ENCODE measurements around the gene GUCY2C.

GUCY2C gene

DNA sequence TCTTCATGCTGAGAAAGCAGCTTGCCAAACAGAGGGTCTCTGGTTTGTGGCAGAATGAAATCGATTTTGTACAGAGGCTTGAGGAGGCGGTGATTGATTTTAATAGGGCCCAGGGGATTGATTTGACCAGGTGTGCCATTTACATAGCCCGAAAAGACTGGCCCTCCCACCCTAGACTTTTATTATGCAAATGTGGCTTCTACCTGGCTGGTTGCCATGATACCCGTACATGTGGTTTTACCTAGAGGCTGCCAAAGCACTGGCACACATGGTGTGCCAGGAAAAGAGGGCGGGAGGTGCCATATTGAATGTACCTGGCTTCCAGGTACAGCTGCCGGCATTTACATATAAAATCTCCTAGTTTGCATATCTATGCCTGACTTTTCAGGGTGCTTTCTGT, 18.0 kb upstream of the GUCY2C start:
- H3K4me1 ChIP-seq (ENCODE audit: low read length): peaks cover 7% of the 10 kb centered on the region
- H3K9ac ChIP-seq (ENCODE audit: low read length): no peak overlapping the region
- no peaks in the 10 kb centered on the region for H4K20me1 ChIP-seq (ENCODE audit: insufficient read depth, low read length)
- no peaks in the 10 kb centered on the region for H3K36me3 ChIP-seq (replicated peaks; ENCODE audit: low read depth, low read length)
- H3K9me3 ChIP-seq (ENCODE audit: insufficient read depth, low read length): no peaks in the 10 kb centered on the region
- no peak overlapping the region for H2AFZ ChIP-seq (ENCODE audit: low read depth, low read length)
- no peak for TF ChIP-seq CTCF (IDR thresholded peaks at IDR 0.05; ENCODE audit: low read depth, low read length)
- TF ChIP-seq EZH2phosphoT487 (IDR thresholded peaks at IDR 0.05; ENCODE audit: low read depth): no peak
- no peaks in the 10 kb centered on the region for H3K79me2 ChIP-seq (ENCODE audit: low read length)
- H3K27me3 ChIP-seq (ENCODE audit: low read depth, low read length): no peaks in the 10 kb centered on the region
- no peak overlapping the region for H3K27ac ChIP-seq (ENCODE audit: low read length)
- H3K4me3 ChIP-seq (ENCODE audit: low read length): no peak overlapping the region
- no peak overlapping the region for H3K4me2 ChIP-seq (ENCODE audit: low read length)

GRCh38 chr12:14710632-14711320, 14.4 kb upstream of the GUCY2C start:
- Histone ChIP-seq H3K4me3 (ENCODE audit: low read length) (no peak overlapping the region), H3K36me3 (replicated peaks; ENCODE audit: low read depth, low read length) (no peaks in the 10 kb centered on the region), H3K27ac (ENCODE audit: low read length) (no peak overlapping the region), H3K79me2 (ENCODE audit: low read length) (no peaks in the 10 kb centered on the region), H3K4me2 (ENCODE audit: low read length) (no peak overlapping the region), H3K9ac (ENCODE audit: low read length) (no peak overlapping the region), H4K20me1 (ENCODE audit: insufficient read depth, low read length) (no peaks in the 10 kb centered on the region), H3K4me1 (ENCODE audit: low read length) (peaks cover 7% of the 10 kb centered on the region), H3K9me3 (ENCODE audit: insufficient read depth, low read length) (no peaks in the 10 kb centered on the region), H3K27me3 (ENCODE audit: low read depth, low read length) (no peaks in the 10 kb centered on the region), H2AFZ (ENCODE audit: low read depth, low read length) (no peak overlapping the region)
- TF ChIP-seq EZH2phosphoT487 (IDR thresholded peaks at IDR 0.05; ENCODE audit: low read depth): no peak
- no peak for TF ChIP-seq CTCF (IDR thresholded peaks at IDR 0.05; ENCODE audit: low read depth, low read length)

- Histone ChIP-seq H3K79me2 (ENCODE audit: low read length) (no peaks in the 10 kb centered on the region), H4K20me1 (ENCODE audit: insufficient read depth, low read length) (no peaks in the 10 kb centered on the region), H3K4me2 (ENCODE audit: low read length) (no peak overlapping the region), H3K27ac (ENCODE audit: low read length) (no peak overlapping the region), H3K4me3 (ENCODE audit: low read length) (no peak overlapping the region), H3K4me1 (ENCODE audit: low read length) (no peaks in the 10 kb centered on the region), H3K27me3 (ENCODE audit: low read depth, low read length) (no peaks in the 10 kb centered on the region), H3K9me3 (ENCODE audit: insufficient read depth, low read length) (no peaks in the 10 kb centered on the region), H3K36me3 (replicated peaks; ENCODE audit: low read depth, low read length) (no peaks in the 10 kb centered on the region), H2AFZ (ENCODE audit: low read depth, low read length) (no peak overlapping the region), H3K9ac (ENCODE audit: low read length) (no peak overlapping the region)
- TF ChIP-seq EZH2phosphoT487 (IDR thresholded peaks at IDR 0.05; ENCODE audit: low read depth): no peak
- TF ChIP-seq CTCF (IDR thresholded peaks at IDR 0.05; ENCODE audit: low read depth, low read length): no peak
Observed at GRCh38 chr12:14701809-14702568, 5.6 kb upstream of the GUCY2C start.

DNA sequence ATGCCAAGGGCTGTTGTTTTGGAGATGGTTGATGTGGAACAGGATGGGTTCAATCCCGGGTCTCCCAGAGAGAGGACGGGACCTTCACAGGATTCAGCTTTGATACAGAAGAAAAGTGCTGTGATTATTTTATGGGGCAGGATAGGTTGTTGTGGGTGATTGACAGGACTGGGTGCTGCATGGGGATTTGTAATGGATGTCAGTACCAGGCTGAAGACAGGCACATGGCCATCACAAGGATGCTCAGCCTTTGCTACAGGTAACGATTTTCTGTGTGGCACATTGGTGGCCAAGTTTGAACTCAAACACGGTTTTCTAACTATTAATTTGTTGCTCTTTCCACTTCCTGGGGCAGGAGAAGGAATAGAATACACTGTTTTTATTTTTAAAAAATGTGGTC, 4.5 kb upstream of the GUCY2C start:
- Histone ChIP-seq H3K9me3 (ENCODE audit: insufficient read depth, low read length) (no peaks in the 10 kb centered on the region), H3K79me2 (ENCODE audit: low read length) (no peaks in the 10 kb centered on the region), H3K4me2 (ENCODE audit: low read length) (no peak overlapping the region), H3K27me3 (ENCODE audit: low read depth, low read length) (no peaks in the 10 kb centered on the region), H4K20me1 (ENCODE audit: insufficient read depth, low read length) (no peaks in the 10 kb centered on the region), H2AFZ (ENCODE audit: low read depth, low read length) (no peak overlapping the region), H3K4me3 (ENCODE audit: low read length) (no peak overlapping the region), H3K27ac (ENCODE audit: low read length) (no peak overlapping the region), H3K36me3 (replicated peaks; ENCODE audit: low read depth, low read length) (no peaks in the 10 kb centered on the region), H3K9ac (ENCODE audit: low read length) (no peak overlapping the region), H3K4me1 (ENCODE audit: low read length) (no peaks in the 10 kb centered on the region)
- no peak for TF ChIP-seq EZH2phosphoT487 (IDR thresholded peaks at IDR 0.05; ENCODE audit: low read depth)
- TF ChIP-seq CTCF (IDR thresholded peaks at IDR 0.05; ENCODE audit: low read depth, low read length): no peak

Data from OCI-LY3 (cell line).